Measurements from ENCODE around the gene TMEM161B.

- TF ChIP-seq CTCF (IDR thresholded peaks at IDR 0.05; ENCODE audit: extremely low read depth in 1 of 2, insufficient read depth in 1 of 2, low read depth in 1 of 2, low read length in 2 of 2) (no peak), MYC (IDR thresholded peaks at IDR 0.05; ENCODE audit: low read depth, low read length) (no peak)
Observed at GRCh38 chr5:88262116-88262515, 6.5 kb downstream of the TMEM161B start.

Measured in endothelial cell of umbilical vein (primary cell).